Breast epithelium (tissue), 3 donors: Measurements from ENCODE around the gene NRXN3.

ENCODE experiments used
- POLR2AphosphoS5 ChIP-seq, 3 donors: sonication (generic); formaldehyde crosslinking; IDR thresholded peaks; one replicate each; pipeline ENCODE4 v1.6.1; 2017; ENCODE audit warnings: antibody characterized with exemption in 3 of 3
- TF ChIP-seq, protein P1 (sequence below), 3 donors: fragments of 450-650 bp; IDR thresholded peaks; one replicate each; pipeline ENCODE4 v1.5.1; 2016 to 2017; ENCODE audit warnings: antibody characterized with exemption in 3 of 3, mild to moderate bottlenecking in 3 of 3, moderate library complexity in 3 of 3

DNA sequence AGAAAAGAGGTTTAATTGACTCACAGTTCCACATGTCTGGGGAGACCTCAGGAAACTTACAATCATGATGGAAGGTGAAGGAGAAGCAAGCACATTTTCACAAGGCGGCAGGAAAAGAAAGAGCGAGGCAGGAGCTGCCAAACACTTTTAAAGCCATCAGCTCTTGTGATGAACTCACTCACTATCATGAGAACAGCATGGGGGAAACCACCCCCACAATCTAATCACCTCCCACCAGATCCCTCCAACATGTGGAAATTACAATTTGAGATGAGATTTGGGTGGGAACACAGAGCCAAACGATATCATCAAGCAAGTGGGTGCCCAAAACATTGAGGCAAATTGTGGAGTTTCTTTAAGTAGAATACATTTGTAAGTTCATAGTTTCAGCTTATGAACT lies 1083.4 kb downstream of the NRXN3 start:
- TF ChIP-seq, protein P1, sequence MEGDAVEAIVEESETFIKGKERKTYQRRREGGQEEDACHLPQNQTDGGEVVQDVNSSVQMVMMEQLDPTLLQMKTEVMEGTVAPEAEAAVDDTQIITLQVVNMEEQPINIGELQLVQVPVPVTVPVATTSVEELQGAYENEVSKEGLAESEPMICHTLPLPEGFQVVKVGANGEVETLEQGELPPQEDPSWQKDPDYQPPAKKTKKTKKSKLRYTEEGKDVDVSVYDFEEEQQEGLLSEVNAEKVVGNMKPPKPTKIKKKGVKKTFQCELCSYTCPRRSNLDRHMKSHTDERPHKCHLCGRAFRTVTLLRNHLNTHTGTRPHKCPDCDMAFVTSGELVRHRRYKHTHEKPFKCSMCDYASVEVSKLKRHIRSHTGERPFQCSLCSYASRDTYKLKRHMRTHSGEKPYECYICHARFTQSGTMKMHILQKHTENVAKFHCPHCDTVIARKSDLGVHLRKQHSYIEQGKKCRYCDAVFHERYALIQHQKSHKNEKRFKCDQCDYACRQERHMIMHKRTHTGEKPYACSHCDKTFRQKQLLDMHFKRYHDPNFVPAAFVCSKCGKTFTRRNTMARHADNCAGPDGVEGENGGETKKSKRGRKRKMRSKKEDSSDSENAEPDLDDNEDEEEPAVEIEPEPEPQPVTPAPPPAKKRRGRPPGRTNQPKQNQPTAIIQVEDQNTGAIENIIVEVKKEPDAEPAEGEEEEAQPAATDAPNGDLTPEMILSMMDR (IDR thresholded peaks at IDR 0.05), result no peak
- no peak for TF ChIP-seq POLR2AphosphoS5 (IDR thresholded peaks at IDR 0.05)
